GM12878 (cell line): ENCODE data around the gene MAGI2. TPM values are rescaled to one million over a fixed set of nuclear protein-coding genes. Genes with fewer than 3 reads are reported as not detected.

Experiments used
- ATAC-seq: fragments of 200-7000 bp; cut with Tn5 transposase; 3 replicates; pipeline ENCODE4 v1.9.1; 2020; ENCODE audit warnings: mild to moderate bottlenecking, moderate library complexity
- BruUV-seq: library from RNA; stranded (reverse); fragments of 400-500 nt; replicated peaks from 2 replicates; lab custom pipeline; 2021; lab: Mats Ljungman, UMichigan
- CTCF ChIA-PET: fragments of 300-600 bp; sonication (Branson Sonifier 250); formaldehyde crosslinking; extraction: SDS; loops from one replicate; lab custom pipeline; 2021; ENCODE audit warnings: inconsistent platforms; lab: Yijun Ruan, JAX
- POLR2A ChIA-PET: fragments of 350-600 bp; formaldehyde crosslinking; extraction: SDS; loops from one replicate; lab custom pipeline; 2021; ENCODE audit warnings: inconsistent platforms; lab: Charles Lee
- RAD21 ChIA-PET: fragments of 300-600 bp; sonication (Branson Sonifier 250); formaldehyde crosslinking; loops from one replicate; lab custom pipeline; 2023; ENCODE audit warnings: antibody characterized with exemption; ENCODE audit not compliant: unreplicated experiment; lab: Charles Lee
- SMC1A ChIA-PET: fragments of 300-600 bp; sonication (Branson Sonifier 250); formaldehyde crosslinking; loops from one replicate; lab custom pipeline; 2023; ENCODE audit not compliant: unreplicated experiment, uncharacterized antibody; lab: Charles Lee
- DNase-seq: peaks from one replicate; pipeline ENCODE4 v3.0.0-alpha.2; 2011; ENCODE audit warnings: low read depth, low spot score
- FAIRE-seq: peaks from 3 replicates; lab custom pipeline; 2011; peaks lifted over from hg19 to GRCh38; lab: Jason Lieb, UNC
- H2AFZ ChIP-seq: 2 replicates; pipeline ENCODE4 v1.6.0; 2011; ENCODE audit warnings: low read depth, low read length, control low read depth; ENCODE audit not compliant: control insufficient read depth
- H3K27ac ChIP-seq: 2 replicates; pipeline ENCODE4 v1.5.1; 2011; ENCODE audit warnings: control low read depth; ENCODE audit not compliant: control insufficient read depth, insufficient read depth
- H3K27me3 ChIP-seq, 2 experiments: replicated peaks in 1 of 2; 2 replicates each; pipeline versions ENCODE4 v1.6.0 to v1.6.1; 2011; ENCODE audit warnings: low read length in 1 of 2; ENCODE audit not compliant: control insufficient read depth in 2 of 2, insufficient read depth in 2 of 2
- H3K36me3 ChIP-seq, 2 experiments: 2 replicates each; pipeline ENCODE4 v1.5.1; 2011; ENCODE audit warnings: low read length in 1 of 2; ENCODE audit not compliant: control insufficient read depth in 2 of 2, insufficient read depth in 2 of 2
- H3K4me1 ChIP-seq: 2 replicates; pipeline ENCODE4 v1.6.1; 2011; ENCODE audit warnings: mild to moderate bottlenecking, low read length, moderate library complexity, mixed read lengths; ENCODE audit not compliant: control insufficient read depth, insufficient read depth
- H3K4me2 ChIP-seq: 2 replicates; pipeline ENCODE4 v1.6.0; 2011; ENCODE audit warnings: control low read depth; ENCODE audit not compliant: control insufficient read depth, insufficient read depth
- H3K4me3 ChIP-seq: fragments of 200-600 bp; sonication (generic); 2 replicates; pipeline ENCODE4 v1.5.1; 2016
- H3K79me2 ChIP-seq: 2 replicates; pipeline ENCODE4 v1.6.0; 2011; ENCODE audit warnings: low read length; ENCODE audit not compliant: control insufficient read depth, insufficient read depth
- H3K9ac ChIP-seq: 2 replicates; pipeline ENCODE4 v1.8.0; 2011; ENCODE audit warnings: low read length, control low read depth, mixed read lengths; ENCODE audit not compliant: control insufficient read depth, insufficient read depth
- H3K9me3 ChIP-seq: replicated peaks from 3 replicates; pipeline ENCODE4 v1.5.1; 2011; ENCODE audit warnings: mild to moderate bottlenecking, low read length; ENCODE audit not compliant: control insufficient read depth, insufficient read depth
- H4K20me1 ChIP-seq: 2 replicates; pipeline ENCODE4 v1.6.0; 2011; ENCODE audit not compliant: control insufficient read depth, insufficient read depth
- ATF2 ChIP-seq: IDR thresholded peaks from 2 replicates; pipeline ENCODE4 v1.6.1; 2012; ENCODE audit warnings: low read length, inconsistent platforms
- BMI1 ChIP-seq: fragments of 450-650 bp; IDR thresholded peaks from 2 replicates; pipeline ENCODE4 v1.6.1; 2016; ENCODE audit warnings: mild to moderate bottlenecking, moderate library complexity, borderline replicate concordance
- NFXL1 ChIP-seq: fragments of 450-650 bp; IDR thresholded peaks from 2 replicates; pipeline ENCODE4 v1.6.1; 2017; ENCODE audit warnings: antibody characterized with exemption, mild to moderate bottlenecking, borderline replicate concordance
- NFYA ChIP-seq: IDR thresholded peaks from 2 replicates; pipeline ENCODE4 v1.6.1; 2011; ENCODE audit warnings: low read depth, mild to moderate bottlenecking, low read length, improper control_type of control experiment, borderline replicate concordance
- NFYB ChIP-seq: IDR thresholded peaks from 2 replicates; pipeline ENCODE4 v1.6.1; 2011; ENCODE audit warnings: low read depth, mild to moderate bottlenecking, low read length, improper control_type of control experiment, moderate library complexity; ENCODE audit not compliant: insufficient read depth
- RAD51 ChIP-seq: fragments of 450-650 bp; IDR thresholded peaks from 2 replicates; pipeline ENCODE4 v1.6.1; 2016; ENCODE audit warnings: moderate library complexity, mild to moderate bottlenecking, inconsistent platforms
- SIN3A ChIP-seq: IDR thresholded peaks from 2 replicates; pipeline ENCODE4 v1.6.1; 2012; ENCODE audit warnings: low read depth, low read length, improper control_type of control experiment
- STAT1 ChIP-seq: fragments of 450-650 bp; conservative IDR thresholded peaks from 2 replicates; pipeline ENCODE4 v1.6.1; 2014; ENCODE audit warnings: antibody characterized with exemption, mild to moderate bottlenecking
- WGBS: methylation state at CpG from one replicate; pipeline ENCODE4 v1.1.6; 2016; ENCODE audit warnings: low lambda C conversion rate; ENCODE audit not compliant: insufficient replicate concordance, insufficient coverage; ENCODE audit errors: missing lambda C conversion rate; 5-methylcytosine and 5-hydroxymethylcytosine counted together
- in situ Hi-C: fragments of 300-500 bp; cut with MboI; formaldehyde crosslinking; loops from 9 replicates; pipeline ENCODE4 v1.14.3; 2018; ENCODE audit warnings: mixed read lengths
- intact Hi-C: fragments of 100-400 bp; cut with micrococcal nuclease; formaldehyde crosslinking; loops from one replicate; pipeline ENCODE4 v1.14.2; 2022; ENCODE audit not compliant: unreplicated experiment
- polyA plus RNA-seq, 11 experiments: library from polyadenylated mRNA; depleted of rRNA in 4 of 11; unstranded in 6 of 11; stranded (reverse) in 5 of 11; fragments of >200 nt; fragmentation: Nextera tagmentation in 4 of 11; fragmentation: Illumina TruSeq in 1 of 11; extraction: Ambion mirVana in 4 of 11; extraction: Trizol in 1 of 11; gene quantifications; 1 replicate in 1 of 11; 2 replicates in 10 of 11; pipeline versions ENCODE4 v1.2.1 to v1.2.3, GENCODE V29; 2011 to 2016; ENCODE audit warnings: inconsistent platforms in 2 of 11, missing spikeins in 2 of 11, low read depth in 1 of 11
- total RNA-seq, 4 experiments: library from RNA; depleted of rRNA in 3 of 4; stranded (reverse); fragments of >200 nt in 3 of 4; fragmentation: Illumina TruSeq in 1 of 4; extraction: Trizol in 1 of 4; gene quantifications; 2 replicates each; pipeline versions ENCODE4 v1.2.1 to v1.2.3, GENCODE V29; 2013 to 2021
- TF ChIP-seq, protein P1 (sequence below): fragments of 150-350 bp; IDR thresholded peaks from 2 replicates; pipeline ENCODE4 v1.6.1; 2014; ENCODE audit warnings: mild to moderate bottlenecking, low read depth, low read length

MAGI2 gene
- total and polyA plus RNA-seq, 10 of the 15 experiments (the other 5 are each of a cell fraction or from before 2014, with no cell fraction given), result 0.01 to 0.31 (median 0.05) TPM; not detected in 2

- Histone ChIP-seq H3K9me3 (no peaks in the 10 kb centered on the region), H3K27ac (no peak overlapping the region), H3K79me2 (no peaks in the 10 kb centered on the region), H3K9ac (no peak overlapping the region), H3K36me3 (no peaks in the 10 kb centered on the region), H3K4me1 (no peaks in the 10 kb centered on the region), H3K4me2 (no peak overlapping the region), H2AFZ (no peak overlapping the region), H3K27me3 (no peaks in the 10 kb centered on the region), H3K4me3 (no peak overlapping the region), H4K20me1 (no peaks in the 10 kb centered on the region)
- no peak for ATAC-seq
- WGBS, result 67% methylated on average over 2 of the region's 2 CpGs
- no TSS peak for BruUV-seq
- ChIA-PET CTCF (interaction anchor here (1.5 kb wide), 1 partner anchor 10 kb away, joined by 8 read pairs; no protein-coding TSS in a partner anchor), RAD21 (no interaction called here), POLR2A (no interaction called here), SMC1A (interaction anchor here (0.9 kb wide), 1 partner anchor 11 kb away, joined by 4 read pairs; no protein-coding TSS in a partner anchor)
- in situ Hi-C loops, result loop anchor here (25.0 kb wide), 1 partner anchor 719 kb away; no protein-coding TSS in a partner anchor
- intact Hi-C loops, result no loop called here
- TF ChIP-seq STAT1, result no peak
- TF ChIP-seq RAD51, result no peak
- TF ChIP-seq, protein P1, sequence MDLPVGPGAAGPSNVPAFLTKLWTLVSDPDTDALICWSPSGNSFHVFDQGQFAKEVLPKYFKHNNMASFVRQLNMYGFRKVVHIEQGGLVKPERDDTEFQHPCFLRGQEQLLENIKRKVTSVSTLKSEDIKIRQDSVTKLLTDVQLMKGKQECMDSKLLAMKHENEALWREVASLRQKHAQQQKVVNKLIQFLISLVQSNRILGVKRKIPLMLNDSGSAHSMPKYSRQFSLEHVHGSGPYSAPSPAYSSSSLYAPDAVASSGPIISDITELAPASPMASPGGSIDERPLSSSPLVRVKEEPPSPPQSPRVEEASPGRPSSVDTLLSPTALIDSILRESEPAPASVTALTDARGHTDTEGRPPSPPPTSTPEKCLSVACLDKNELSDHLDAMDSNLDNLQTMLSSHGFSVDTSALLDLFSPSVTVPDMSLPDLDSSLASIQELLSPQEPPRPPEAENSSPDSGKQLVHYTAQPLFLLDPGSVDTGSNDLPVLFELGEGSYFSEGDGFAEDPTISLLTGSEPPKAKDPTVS, result no peak
- no peak for TF ChIP-seq NFYA
- TF ChIP-seq SIN3A, result no peak
- no peak for TF ChIP-seq BMI1
- no peak for TF ChIP-seq NFXL1
- TF ChIP-seq NFYB, result no peak
- TF ChIP-seq ATF2, result no peak
- no peak for DNase-seq
- FAIRE-seq, result no peak
These were observed 160.6 kb downstream of the MAGI2 start for GRCh38 chr7:79292834-79293233.
